Activated CD4-positive, alpha-beta T cell treated with anti-CD3 and anti-CD28 coated beads for 48 hours (primary cell): ENCODE results near the gene TBC1D20.
"Not testable (repeated sequence)": the region's sequence is repeated elsewhere in the genome, so short reads cannot be mapped to it uniquely, and the experiment has no call there.

Experiments
- DNase-seq: peaks from one replicate; pipeline ENCODE4 v3.0.0-alpha.2; 2020

The TBC1D20 gene, protein sequence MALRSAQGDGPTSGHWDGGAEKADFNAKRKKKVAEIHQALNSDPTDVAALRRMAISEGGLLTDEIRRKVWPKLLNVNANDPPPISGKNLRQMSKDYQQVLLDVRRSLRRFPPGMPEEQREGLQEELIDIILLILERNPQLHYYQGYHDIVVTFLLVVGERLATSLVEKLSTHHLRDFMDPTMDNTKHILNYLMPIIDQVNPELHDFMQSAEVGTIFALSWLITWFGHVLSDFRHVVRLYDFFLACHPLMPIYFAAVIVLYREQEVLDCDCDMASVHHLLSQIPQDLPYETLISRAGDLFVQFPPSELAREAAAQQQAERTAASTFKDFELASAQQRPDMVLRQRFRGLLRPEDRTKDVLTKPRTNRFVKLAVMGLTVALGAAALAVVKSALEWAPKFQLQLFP

DNA sequence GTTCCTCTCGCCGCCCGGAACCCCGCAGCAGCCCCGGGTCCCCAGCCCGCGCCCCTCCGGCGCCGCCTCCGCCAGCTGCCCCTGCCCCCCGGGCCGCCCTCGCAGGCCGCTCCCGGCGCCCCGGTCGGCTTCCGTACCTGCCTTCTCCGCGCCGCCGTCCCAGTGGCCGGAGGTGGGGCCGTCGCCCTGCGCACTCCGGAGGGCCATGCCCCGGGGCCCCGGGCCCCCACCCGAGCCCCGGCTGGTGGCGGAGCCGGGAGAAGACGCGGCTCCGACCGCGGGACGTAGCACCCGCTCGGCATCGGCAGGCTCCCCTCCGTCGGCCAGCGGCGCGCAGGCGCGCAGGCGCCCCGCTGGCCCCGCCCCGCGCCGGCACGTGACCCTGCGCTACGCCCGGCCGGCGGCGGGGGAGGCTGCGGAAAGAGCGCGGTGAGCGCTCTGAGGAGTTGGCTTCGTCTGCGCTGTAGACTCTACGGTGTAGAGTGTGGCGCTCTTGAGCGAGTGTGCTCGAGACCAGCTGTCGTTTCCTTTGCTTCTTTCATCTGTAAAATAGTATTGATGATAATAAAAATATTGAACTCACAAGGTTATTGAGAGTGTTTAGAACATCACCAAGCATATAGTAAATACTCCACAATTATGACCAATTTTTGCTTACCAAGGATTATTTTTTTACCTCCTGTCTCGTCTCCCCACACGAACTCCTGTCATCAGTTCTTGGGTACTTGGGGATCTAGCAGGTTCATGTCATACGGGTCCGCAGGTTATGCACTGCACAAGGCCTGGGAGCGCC lies at the start of gene TBC1D20:
Gene TBC1D20 (minus strand): TSS at position 335 of the 793 bp plus-strand sequence. CDS start 128 bp downstream, at position 207.
- peak; percentile 88 for DNase-seq

DNA sequence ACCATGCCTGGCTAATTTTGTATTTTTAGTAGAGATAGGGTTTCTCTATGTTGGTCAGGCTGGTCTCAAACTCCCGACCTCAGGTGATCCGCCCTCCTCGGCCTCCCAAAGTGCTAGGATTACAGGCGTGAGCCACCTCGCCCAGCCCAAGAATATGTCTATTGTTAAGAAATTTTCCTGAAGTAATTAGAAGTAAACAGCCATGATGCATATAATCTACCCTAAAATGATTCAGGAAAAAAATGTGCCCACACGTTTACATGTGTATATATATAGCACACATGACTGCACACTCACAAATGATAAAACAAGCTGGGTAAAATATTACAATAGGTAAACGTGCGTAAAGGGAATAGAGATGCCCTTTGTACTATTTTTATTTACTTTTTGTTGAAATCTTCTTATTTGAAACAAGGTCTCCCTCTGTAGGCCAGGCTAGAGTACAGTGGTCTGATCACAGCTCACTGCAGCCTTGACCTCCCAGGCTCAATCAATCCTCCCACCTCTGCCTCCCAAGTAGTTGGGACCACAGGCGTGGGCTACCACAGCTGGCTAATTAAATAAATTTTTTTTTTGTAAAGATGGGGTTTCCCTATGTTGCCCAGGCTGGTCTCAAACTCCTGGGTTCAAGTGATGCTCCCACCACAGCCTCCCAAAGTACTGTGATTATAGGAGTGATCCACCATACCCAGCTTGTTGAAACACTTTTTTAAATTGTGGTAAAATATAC lies 48.2 kb upstream of the TBC1D20 start:
- not testable (repeated sequence) for DNase-seq

DNA sequence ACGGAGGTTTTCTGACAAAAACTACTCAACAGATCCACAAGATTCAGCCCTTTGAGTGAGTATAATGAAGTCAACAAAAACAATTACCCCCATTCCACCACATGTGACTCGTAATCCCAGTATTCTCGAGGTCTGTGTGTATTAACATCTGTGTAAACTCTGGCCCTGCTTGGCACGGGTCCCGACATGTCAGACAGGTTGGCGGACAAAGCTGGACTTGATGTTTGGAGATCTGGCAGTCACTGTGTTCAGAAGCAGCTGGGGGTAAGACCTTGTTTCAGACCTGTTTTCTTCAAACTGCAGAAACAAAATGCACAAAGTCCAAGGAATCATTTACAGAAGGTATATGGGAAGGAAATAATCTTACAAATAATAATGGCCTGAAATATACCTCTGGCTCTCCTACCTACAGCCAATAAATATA lies 46.0 kb upstream of the TBC1D20 start:
- not testable (repeated sequence) for DNase-seq

DNA sequence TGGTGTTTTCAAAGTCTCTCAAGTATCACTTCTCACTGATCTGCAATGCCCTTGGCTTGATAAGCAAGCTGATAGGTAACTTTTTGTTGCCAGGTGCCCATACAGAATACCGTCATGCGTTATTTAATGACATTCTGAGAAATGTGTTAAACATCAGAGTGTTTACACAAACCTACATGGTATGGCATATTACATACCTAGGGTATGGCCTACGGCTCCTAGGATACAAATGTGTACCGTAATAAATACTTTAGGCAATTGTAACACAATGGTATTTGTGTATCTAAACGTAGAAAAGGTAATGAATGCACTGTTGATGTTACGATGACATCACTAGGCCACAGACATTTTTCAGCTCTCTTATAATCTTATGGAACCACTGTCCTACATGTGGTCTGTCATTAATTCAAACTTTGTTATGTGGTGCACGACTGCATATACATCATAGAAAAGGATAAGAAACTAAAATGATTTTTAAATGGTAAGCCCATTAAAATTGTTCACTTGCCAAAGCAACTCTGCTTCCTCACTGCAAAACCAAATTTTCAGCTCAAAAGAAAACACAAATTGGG lies 45.5 kb upstream of the TBC1D20 start:
- DNase-seq: no peak

DNA sequence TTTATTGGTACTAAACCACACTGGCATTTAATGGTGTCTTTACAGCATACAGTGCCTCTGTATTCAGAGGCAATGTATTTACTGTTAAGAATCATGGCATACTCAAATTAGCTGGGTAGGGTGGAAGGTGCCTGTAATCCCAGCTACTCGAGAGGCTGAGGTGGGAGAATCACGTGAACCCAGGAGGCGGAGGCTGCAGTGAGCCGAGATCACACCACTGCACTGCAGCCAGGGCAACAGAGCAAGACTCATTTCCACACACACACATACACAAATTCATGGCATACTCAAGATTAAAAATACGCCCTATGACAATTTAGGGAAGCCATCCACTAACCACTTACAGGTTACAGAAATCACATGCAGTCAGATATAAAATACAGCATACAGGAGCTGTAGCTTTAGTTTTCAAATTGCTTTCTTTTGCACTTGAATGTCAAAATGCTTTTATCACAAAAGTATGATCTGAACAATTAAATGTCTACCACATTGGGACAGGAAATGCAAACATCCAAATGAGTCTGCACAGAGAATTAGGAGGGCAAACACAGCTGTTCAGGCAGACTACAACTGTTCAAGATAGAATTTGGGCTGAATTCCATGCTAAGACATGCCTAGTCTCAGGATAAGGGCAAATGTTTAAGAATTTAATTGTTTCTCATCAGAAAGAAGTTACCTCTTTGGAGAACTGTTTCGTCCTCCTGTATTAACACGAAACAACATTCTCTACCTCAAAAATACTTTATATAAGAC lies 44.8 kb upstream of the TBC1D20 start:
- DNase-seq: no peak

DNA sequence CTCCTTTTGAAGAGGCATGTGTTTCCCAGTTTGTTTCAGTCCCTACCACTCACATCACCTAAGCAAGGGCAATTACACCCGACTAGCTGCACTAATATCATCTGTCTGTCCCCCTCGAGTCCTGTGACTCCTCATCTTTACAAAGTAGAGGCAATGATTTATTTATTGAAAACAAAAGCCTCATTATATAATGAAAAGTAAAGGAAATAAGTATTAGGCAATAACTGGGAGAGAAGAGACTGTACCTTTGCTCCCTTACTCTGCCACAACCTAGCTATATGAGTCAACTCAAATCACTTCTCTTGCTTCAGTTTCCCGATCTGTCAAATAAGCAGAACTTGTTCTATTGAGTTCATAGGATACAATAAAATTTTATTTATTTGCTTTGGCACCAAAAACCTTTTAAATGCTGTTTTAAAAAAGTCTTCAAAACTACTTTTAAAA lies 42.3 kb upstream of the TBC1D20 start:
- no peak for DNase-seq

DNA sequence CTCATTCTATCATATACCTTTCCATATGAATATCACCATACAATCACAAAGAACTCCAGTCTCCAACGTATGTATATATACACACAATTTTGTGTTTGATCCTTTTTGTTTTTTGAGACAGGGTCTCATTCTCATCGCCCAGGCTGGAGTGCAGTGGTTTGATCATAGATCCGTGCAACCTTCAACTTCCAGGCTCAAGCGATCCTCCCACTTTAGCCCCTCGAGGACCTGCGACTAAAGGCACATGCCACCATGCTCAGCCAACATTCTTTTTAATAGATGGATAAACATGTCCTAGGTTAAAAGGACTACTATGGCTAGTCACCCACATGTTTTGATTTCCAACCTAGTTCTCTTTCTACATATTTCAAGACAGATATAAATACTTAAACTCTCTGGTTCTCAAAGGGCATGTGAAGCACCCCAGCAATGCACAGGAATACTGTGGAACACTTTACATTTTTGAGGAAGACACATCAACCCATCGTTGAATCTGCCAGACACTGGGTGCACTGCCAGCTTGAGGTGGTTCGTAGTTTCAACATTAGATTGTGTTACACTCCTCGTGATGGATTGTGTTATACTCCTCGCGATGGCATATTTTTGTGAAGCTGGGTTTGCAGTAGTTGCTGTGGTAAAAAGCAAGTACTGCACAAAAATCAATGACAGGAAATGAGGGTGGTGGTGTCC lies 40.9 kb upstream of the TBC1D20 start:
- no peak for DNase-seq

DNA sequence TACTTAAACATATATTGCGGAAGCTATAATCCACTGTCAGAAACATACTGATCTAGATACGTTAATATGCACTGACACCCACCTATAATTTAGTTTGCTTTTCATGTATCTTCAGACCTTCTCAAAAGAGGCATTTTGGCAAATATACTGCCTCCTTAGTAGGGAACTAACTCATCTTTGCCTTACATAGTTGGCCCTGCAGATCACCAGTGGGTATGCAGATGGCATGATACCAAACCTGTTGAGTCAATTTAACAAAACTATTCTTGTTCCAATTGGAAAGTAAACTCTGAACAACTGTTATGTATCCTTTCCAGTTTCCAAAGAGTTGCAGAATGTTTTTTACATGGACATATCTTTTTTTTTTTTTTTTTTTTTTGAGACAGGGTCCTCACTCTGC lies 35.6 kb upstream of the TBC1D20 start:
- DNase-seq: no peak

DNA sequence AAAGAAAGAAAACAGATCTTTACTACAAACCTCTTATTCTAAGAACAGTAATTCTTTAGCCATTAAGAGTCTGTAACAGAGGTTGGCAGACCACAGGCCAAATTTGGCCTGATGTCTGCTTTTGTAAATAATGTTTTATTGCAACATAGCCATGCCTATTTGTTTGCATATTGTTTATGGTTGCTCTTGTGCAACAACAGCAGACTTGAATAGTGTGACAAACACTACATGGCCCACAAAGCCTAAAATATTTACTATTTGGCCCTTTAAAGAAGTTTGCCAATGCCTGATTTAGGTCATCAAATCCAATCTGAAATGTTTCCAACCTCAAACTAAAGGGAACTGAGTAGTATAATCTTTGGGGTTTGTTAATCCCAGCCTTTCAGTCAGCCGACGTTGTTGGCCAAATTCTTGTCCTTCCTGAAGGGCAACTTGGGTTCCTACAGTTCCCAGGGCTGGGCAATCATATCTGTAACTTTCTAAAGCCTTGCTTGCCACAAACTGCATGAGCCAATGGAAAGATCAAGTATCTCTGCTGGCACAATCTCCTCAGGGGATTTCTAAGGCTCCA lies 33.9 kb upstream of the TBC1D20 start:
- no peak for DNase-seq

DNA sequence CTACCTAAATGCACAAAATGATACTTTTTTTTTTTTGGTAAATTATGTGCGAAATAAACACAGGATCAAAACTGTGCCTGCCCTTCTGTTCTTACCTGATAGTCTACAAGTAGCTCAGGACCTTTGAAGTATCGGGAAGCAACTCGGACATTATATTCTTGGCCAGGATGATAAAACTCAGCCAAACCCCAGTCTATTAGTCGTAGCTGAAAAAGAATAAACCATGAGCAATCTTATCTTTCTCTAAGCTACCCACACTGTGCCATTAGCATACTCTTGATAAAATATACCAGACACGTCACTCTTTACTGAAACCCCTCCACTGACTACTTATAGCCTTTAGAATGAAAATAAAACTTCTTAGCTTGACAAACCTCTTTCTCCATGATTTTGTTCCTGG lies 29.8 kb upstream of the TBC1D20 start:
- no peak for DNase-seq

DNA sequence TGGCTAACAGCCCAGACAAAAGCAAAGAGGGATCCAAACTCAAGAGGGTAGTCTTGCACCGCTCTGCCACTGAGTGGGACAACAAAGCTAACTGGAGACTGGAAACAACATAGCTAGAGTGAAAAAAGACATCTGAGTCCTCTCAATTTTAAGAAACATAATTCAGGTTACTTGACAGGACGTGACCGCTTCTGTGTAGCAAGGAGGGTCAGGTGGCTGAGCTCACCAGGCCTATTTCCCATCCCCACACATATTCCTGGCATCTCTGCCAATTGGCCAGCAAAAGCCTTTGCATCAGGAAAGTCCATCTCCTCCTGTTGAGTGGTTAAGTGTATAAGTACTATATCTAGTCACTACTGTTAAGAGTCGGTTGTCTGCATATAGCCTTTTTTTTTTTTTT lies 25.3 kb upstream of the TBC1D20 start:
- no peak for DNase-seq

DNA sequence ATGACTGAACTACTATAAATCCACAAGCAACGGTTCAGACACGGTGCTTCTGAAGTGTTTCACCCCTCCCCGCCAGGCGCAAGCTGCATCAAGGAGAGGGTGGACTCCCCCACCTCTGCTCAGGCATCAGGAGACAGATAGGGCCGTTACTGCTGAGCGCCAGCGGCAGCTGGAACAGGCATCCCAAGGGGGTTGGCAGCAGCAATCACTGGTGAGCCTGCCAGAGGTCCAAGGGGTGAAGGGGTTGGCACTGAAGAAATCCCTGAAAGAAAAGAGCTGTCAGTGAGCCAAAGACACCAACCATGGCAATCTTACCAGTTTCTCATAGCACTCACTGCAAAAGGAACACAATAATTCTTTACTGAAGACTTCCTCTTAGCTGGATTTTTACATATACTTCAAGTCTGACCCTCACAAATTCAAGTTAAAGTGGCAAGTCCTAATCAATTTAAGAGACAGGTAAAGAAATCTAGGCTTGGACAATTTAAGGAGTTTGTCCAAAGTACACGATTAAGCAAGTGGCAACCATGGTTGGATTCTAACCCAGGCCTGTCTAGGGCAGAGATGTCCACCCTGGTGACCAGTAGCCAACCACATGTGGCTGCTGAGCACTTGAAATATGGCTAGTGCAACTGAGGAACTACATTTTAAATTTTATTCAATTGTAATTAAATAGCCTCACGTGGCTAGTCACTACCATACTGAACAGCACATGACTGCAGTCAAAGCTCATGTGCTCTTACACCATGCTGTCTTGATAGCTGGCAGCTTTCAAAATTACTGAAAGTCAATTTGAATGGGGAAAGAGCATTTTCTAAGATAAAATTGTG lies 21.7 kb upstream of the TBC1D20 start:
- DNase-seq: no peak

DNA sequence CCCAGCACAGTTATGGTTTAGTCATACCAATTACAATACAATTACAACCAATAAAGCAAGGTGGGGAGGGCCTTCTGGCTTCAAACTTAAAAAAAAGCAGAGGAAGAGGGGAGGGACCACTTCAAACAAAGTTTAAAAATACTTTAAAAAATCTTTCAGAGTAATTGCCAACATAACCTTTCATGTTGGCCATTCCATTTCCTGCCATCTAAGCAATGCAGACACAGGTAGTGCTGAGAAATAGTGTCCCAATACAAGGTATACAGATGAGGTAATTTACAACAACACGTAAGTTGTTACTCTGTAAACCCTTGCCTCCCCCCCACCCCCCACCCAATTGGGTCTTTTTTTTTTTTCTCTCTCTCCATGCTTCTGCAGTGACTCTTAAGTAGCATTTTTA lies 18.8 kb upstream of the TBC1D20 start:
- no peak for DNase-seq

DNA sequence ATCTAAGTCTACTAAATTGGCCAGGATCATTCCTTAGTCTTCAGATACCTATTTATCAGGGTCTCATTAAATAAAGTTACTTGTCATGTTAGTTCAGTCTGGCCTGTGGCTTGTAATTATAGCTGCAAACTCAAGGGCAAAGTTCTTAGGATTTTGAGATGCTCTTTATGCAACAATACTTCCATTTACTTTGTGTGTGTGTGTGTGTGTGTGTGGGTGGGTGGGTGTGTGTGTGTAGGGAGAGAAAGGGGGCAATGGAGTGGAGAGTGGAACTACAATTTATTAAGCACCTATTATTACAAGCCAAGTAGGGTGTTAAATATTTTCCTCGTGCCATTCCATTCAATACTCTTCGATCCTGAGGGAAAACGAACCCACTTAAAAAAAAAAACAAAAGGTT lies 17.7 kb upstream of the TBC1D20 start:
- no peak for DNase-seq

DNA sequence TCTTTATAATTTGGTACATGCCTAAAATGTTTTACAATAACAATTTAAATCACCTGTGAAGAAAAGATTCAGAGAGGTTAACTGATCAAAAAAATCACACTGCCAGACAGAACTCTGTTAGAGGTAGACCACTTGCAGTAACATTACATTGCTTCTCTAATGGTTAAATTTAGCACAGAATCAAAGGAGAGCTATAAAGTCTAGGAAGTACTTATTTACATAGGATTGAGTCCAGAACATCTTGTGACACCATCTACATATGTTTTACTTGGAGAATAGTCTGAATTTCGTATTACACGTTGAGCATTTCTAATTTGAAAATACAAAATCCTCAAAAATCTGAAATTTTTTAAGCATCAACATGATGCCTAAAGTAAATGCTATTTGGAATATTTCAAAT lies 17.2 kb upstream of the TBC1D20 start:
- DNase-seq: no peak

DNA sequence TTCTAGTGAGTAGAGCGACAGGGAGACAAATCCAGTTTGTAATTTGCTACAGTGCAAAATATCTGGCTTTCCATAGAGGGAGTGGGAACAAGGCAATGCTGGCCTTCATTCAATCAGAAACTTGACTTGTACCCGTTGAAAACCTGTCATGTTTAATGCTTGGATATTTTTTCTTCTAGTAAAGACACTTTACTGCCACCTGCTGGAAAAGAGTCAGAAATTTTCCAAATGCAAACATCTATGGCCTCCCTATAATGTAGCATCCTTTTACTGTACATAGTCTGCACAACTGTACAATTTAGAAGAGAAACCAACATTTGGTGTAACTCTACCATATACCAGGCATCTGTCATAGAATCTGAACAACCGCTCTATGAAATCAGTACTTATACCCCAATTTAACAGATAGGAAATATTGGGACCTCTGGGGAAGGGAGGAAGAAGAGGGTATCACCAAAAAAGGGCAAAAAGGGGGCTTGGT lies 16.7 kb upstream of the TBC1D20 start:
- no peak for DNase-seq

DNA sequence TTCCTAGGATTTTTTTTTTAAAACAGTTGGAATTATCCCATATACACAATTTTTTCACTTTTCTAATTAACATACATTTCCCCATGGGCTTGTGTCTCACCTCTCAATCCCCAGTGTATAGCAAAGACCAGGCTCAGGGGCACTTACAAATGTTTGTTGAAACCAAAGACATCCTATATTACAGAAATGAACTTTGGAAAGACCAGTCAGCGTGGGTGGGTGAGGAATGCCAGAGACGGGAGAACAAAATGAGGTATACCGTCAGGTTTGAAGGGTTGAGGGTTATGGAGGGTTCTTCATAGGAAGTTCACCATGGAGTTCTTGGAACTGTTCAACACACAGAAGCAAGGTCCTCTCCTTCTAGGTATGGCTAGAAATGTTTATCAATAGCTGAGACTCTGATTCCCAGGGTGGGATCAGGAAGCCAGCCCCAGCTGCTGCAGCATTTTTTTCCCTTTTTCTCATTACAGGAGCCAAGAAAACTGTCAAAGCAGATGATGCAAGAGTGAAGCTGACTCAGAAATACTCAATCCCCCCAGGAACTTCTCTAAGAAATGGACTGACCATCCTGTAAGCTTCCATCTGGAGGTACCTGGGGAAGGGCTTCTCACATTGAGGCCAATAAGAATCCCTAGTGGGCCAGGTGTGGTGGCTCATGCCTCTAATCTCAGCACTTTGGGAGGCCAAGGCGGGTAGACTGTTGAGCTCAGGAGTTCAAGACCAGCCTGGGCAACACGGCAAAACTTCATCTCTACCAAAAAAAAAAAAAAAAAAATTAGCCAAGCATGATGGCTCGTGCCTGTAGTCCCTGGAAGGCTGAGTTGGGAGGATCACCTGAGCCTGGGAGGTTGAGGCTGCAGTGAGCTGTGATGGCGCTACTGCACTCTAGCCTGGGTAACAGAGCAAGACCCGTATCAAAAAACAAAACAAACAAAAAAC lies 15.9 kb upstream of the TBC1D20 start:
- no peak for DNase-seq

DNA sequence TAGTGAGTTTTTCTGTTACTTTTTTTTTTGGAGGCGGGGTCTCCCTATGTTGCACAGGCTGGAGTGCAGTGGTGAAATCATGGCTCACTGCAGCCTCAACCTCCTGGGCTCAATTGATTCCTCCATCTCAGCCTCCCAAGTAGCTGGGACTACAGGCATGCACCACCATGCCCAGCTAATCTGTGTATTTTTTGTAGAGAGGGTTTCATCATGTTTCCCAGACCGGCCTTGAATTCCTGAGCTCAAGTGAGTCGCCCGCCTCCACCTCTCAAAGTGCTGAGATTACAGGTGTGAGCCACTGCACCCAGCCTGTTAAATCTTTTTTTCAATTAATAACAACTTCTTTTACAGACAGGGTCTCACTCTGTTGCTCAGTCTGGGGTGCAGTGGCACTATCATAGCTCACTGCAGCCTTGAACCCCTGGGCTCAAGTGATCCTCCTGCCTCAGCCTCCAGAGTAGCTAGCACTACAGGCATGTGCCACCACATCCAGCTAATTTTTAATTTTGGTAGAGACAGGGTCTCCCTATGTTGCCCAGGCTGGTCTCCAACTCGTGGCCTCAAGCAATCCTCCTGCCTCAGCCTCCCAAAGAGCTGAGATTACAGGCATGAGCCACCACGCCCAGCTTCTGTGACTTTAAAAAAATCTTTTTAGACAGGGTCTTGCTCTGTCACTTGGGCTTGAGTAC lies 14.4 kb upstream of the TBC1D20 start:
- DNase-seq: not testable (repeated sequence)
